NCI-H1930 (cell line): ENCODE results near the gene MBOAT2.
"Not testable (repeated sequence)": the region's sequence is repeated elsewhere in the genome, so short reads cannot be mapped to it uniquely, and the experiment has no call there.

Source experiments
- DNase-seq, 2 experiments: peaks; one replicate each; lab custom pipeline; 2025; lab: John Stamatoyannopoulos, UW

MBOAT2 gene

DNA sequence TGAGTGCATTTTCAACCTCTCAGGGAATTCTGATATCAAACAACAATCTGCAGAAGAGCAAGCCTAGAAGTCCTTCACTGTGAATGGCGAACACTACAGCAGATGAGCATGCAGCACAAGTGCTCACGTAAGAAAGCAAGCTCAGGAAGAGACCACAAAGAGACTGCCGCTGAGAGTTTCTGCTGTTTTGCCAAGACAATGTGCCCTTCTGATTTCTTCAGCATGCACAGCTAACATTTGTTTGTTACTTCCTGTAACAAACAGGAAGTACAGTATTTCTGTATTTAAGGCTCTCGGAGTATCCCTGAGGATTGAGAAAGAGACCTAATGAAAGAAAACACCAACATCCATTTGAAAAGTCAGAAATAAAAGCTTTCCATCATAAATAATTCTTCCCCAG lies 45.9 kb downstream of the MBOAT2 start:
- DNase-seq = no peak

DNA sequence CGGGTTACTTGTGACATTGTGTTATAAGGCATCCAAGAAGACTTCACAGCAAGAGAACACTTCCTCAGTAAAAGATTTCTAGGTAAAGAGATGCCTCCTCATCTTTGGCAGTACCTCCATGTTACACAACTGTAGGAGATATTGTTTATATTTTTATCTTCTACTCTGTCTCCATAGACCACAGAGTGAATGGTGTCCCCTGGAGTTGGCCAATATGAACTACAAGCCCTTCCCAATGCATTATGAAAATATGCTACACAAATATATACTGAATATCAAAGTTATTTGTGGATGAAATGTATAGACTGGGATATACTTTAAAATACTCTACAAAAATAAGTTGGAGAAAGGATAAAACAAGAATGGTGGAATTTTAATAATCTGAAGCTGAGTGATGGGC lies 46.7 kb downstream of the MBOAT2 start:
- DNase-seq = no peak

DNA sequence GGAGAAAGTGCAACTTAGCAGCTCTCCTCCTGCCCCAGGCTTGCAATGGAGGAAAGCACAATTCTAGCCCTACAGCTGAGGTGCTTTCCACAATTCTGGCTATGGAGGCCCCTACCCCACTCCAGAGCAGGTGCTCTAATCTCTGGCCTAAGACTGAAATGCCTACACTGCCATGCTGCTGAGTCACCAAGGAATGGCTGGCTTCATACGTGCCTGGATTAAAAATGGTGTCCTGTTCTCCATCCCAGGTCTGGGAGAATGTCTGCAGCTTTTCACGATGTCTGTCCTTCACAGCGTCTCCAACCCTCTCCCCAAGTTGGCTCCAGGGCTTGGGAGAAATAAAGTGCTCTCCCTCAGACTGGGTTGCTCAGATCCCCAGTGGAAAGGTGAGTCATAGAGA lies 48.5 kb downstream of the MBOAT2 start:
- no peak for DNase-seq

DNA sequence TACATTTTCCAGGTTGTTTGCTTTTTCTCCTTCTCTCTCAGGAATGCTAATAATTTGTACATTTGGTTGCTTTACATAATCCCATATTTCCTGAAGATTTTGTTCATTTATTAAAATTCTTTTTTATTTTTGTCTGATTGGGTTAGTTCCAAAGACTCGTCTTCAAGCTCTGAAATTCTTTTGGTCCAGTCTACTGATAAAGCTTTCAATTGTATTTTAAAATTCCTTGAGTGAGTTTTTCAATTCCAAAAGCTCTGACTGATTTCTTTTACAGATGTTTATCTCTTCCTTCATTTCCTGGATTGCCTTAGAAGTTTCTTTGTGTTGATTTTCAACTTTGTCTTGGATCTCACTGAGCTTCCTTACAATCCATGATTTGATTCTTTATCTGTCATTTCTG lies 50.0 kb downstream of the MBOAT2 start:
- DNase-seq = no peak

- no peak for DNase-seq
Observed at GRCh38 chr2:8939486-8940114, 63.9 kb downstream of the MBOAT2 start.

DNA sequence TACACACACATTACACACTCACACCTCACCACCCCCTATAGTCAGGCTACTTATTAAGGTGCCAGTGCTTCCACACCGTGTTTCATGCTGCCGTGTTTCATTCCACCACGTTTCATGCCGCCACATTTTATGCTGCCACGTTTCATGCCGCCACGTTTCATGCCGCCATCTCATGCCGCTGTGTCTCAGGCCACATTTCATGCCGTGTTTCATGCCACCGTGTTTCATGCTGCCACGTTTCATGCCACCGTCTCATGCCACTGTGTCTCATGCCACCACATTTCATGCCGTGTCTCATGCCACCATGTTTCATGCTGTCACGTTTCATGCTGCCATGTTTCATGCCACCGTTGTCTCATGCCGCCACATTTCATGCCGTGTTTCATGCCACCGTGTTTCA lies 65.1 kb downstream of the MBOAT2 start:
- no peak for DNase-seq

DNA sequence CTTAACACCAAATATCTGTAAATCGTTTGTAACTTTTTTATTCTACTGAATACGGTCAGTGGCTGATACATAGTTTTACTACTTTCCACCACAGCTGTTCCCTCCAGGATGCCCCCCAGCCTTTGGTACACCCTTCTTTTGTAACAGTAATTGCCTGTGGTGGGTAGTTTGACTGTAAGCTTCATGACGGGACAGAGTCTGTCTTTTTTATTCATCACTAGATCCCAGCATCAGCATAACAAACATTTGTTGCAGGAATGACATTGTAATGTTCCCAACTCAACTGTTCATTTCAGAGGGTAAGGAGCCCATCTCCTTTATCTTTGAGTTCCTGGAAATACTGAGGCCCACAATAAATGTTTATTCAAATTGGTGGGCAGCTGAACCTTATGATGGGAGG lies 67.5 kb downstream of the MBOAT2 start:
- no peak for DNase-seq

DNA sequence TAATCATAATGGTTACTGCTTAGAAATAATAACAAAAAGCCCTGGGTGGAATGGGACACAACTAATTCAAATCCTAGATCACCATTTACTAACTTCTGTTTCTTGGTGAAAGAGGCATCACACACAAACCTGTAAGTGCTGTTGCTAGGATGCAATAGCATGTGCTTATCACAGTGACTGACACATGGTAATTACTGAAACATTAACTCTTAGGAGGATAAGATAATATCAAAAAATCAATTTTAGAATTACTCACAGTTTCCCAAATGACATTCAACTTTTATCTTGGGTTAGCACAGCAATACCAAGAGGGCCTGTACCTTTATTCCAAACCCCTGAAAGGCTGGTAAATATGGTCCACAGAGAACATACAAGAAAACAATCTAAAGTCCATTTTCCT lies 69.1 kb downstream of the MBOAT2 start:
- no peak for DNase-seq

- DNase-seq = no peak
Observed at GRCh38 chr2:8932702-8933101, 70.8 kb downstream of the MBOAT2 start.

DNA sequence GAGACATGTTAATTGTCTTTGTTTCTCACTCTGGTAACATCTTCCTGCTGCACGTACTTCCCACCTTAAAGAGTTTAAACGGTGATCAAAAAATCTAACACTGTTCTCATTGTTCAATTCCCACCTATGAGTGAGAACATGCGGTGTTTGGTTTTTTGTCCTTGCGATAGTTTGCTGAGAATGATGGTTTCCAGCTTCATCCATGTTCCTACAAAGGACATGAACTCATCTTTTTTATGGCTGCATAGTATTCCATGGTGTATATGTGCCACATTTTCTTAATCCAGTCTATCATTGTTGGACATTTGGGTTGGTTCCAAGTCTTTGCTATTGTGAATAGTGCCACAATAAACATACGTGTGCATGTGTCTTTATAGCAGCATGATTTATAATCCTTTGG lies 73.3 kb downstream of the MBOAT2 start:
- DNase-seq = not testable (repeated sequence)

- no peak for DNase-seq
Observed at GRCh38 chr2:8929128-8929527, 74.4 kb downstream of the MBOAT2 start.

DNA sequence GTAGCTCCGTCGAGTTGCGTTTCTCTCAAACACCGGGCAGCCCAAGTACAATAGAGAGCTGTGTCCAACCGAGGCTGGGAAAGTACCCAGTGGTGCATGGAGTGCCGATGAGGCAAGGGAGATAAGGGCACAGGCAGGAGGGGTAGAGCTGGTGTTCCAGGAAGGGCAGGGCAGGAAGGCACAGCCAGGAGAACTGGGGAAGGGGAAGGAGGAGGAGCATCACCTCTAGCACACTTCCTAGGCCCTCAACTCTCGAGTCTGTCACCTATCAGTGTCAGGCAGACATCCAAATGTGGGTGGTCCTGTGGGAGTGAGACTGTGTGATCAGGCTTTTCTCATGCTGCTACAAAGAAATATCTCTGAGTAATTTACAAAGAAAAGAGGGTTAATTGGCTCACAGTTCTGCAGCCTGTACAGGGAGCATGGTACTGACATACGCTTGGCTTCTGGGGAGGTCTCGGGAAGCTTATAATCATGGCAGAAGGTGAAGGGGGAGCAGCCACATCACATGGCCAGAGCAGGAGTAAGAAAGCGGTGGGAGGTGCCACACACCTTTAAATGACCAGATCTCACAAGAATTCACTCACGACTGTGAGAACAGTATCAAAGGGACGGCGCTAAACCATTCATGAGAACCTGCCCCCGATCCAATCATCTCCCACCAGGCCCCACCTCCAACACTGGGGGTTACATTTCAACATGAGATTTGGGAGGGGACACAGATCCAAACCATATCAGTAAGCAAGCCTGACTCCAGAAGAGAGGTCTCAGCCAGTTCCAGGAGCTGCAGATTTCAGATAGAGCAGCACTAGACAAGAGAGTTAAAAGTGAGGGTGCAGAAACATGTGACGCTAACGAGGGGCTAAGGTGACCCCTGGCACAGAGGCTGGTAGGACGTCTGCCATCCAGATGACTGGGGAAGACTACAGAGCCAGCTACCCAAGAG lies 75.7 kb downstream of the MBOAT2 start:
- no peak for DNase-seq

- DNase-seq = no peak
Observed at GRCh38 chr2:8926356-8926755, 77.1 kb downstream of the MBOAT2 start.

GRCh38 chr2:8925411-8925810 lies 78.1 kb downstream of the MBOAT2 start:
- DNase-seq = no peak

DNA sequence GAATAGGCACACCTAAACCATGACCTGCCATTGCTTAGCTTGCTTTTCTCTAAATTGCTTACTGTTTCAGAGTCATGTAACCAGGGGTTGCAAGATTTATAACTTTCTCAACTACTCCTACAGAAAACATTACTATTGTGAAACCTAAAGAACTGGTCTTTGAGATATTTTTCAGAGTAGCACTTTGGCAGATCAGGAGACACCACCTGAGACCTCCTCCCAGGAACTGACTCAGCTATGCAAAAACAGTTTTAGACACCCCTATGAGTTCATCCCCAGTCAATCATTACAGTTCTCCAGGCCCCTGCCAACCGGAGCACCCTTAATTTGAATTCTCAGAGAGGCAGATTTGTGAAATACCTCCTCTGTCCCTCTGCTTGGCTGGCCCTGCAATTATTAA lies 80.3 kb downstream of the MBOAT2 start:
- no peak for DNase-seq

GRCh38 chr2:8922431-8922830 lies 81.1 kb downstream of the MBOAT2 start:
- DNase-seq = no peak

DNA sequence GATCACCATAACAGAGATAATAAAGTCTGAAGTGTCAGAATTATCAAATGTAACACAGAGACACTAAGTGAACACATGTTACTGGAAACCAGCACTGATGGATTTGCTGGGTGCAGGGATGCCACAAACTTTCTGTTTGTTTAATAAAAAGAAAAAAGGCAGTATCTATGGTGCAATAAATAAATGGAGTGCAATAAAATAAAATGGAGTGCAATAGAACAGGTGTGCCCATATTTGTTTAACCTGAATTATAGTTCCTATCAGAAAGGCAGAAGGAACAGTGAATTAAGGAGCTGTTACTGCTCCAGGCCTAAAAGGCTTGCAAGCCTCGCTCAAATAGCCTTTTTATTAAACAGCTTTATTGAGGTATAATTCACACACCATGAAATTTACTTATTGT lies 85.1 kb downstream of the MBOAT2 start:
- no peak for DNase-seq

DNA sequence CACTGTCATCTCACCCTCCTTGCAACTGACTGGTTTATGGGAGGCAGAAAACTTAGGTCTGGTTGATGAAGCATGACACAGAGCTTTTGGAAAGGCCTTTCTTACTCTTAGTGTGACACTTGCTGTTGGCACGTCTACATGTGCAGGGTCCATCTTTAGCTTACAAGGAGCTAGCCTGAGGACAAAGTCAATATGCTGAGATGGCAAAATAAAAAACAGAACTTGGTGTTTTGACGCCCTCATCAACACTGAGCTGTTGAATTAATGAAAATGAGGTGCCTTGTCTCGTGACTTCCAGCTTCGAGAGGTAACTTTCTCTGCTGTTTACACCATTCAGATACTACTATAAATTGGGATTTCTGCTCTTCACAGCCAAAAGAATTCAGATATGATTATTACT lies 87.5 kb downstream of the MBOAT2 start:
- DNase-seq = no peak

DNA sequence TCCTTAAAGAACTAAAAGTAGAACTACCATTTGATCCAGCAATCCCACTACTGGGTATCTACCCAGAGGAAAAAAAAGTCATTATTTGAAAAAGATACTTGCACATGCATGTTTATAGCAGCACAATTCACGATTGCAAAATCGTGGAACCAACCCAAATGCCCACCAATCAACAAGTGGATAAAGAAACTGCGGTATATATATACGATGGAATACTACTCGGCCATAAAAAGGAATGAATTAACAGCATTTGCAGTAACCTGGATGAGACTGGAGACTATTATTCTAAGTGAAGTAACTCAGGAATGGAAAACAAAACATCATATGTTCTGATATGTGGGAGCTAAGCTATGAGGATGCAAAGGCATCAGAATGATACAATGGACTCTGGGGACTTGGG lies 89.7 kb downstream of the MBOAT2 start:
- not testable (repeated sequence) for DNase-seq

DNA sequence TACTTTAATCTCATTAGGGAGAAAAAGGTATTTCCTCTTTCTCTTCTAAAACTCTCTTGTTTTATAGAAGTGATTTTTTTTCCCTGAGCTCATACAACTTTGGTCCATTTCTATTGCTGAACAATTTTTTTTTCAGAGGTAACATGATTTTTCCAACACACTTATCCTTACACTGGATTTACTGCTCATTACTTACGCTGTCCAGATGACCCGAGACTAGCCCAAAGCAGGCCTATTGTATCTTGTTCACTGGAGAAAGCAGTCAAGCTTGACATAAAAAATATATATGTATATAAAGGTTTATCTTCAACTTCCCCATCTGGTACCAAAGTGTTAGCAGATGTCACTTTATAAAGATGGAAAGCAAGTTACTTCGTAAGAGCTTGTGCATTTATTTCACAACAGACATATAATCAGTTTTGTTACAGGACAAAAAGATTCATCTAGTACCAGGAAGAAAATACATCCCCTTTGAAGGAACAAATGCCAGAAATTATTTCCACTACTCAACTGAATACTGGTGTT lies 95.7 kb downstream of the MBOAT2 start:
- no peak for DNase-seq

- DNase-seq = not testable (repeated sequence)
Observed at GRCh38 chr2:8903924-8904323, 99.6 kb downstream of the MBOAT2 start.

- DNase-seq = not testable (repeated sequence)
Observed at GRCh38 chr2:8902757-8903156, 100.7 kb downstream of the MBOAT2 start.

- not testable (repeated sequence) for DNase-seq
Observed at GRCh38 chr2:8897206-8897605, 106.3 kb downstream of the MBOAT2 start.
